HG03175 (cell line): ENCODE results near the gene MEF2D.

Experiments
- ATAC-seq: cut with Tn5 transposase; IDR thresholded peaks from one replicate; pipeline ENCODE4 v1.9.1; 2021; ENCODE audit warnings: mild to moderate bottlenecking, moderate library complexity; ENCODE audit not compliant: unreplicated experiment

MEF2D gene

GRCh38 chr1:156471496-156472490 lies 28.8 kb downstream of the MEF2D start:
- ATAC-seq, result no peak

DNA sequence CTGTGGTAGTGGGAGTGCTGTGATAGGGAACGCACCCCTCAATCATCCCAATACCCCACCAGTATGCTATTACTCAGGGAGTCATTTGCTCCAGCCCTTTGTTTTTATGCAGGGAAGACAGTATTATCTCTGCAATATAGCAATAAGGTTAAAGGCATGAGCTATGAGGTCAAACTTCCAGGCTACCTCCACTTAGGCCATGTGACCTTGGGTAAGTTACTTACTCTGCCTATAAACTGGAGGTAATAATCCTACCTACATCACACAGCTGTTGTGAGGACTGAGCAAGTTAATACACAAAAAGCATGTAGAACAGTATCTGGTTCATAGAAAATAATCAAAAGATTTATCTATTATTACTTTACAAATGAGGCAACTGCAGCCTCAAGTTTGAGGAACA lies 30.1 kb downstream of the MEF2D start:
- no peak for ATAC-seq

GRCh38 chr1:156468693-156469345 lies 31.8 kb downstream of the MEF2D start:
- ATAC-seq, result no peak

- no peak for ATAC-seq
These were observed 32.7 kb downstream of the MEF2D start for GRCh38 chr1:156467906-156468305.

- ATAC-seq, result no peak
These were observed 33.2 kb downstream of the MEF2D start for GRCh38 chr1:156467385-156467784.

DNA sequence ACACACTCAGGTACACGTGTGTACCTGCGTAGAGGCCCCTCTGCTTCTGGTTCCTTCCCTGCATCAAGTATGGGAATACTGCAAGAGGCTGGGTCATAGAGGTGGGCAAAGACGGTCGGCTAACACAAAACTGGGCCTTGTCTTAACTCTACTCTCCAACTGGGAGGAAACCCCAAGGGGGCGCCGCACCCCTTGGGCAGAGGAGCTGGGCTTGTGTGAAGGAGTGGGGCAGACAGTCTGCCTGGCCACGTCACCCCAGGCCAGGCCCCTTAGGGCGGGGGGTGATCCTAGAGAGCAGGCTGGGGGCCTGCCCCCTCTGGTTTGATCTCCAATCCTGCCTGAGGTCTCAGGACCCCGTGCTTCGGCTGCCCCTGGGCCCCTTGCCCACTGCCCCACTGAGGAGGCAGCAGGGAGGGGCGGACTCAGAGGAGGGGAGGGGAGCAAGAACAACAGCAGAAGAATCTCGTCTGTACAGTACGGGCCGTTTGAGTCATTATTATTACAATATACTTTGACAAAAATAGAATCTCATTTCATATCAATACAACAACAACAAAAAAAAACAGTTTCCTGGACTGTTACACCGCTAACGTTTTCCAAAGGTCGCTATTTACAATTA lies 34.7 kb downstream of the MEF2D start:
- no peak for ATAC-seq

- ATAC-seq, result no peak
These were observed 35.6 kb downstream of the MEF2D start for GRCh38 chr1:156464825-156465452.

DNA sequence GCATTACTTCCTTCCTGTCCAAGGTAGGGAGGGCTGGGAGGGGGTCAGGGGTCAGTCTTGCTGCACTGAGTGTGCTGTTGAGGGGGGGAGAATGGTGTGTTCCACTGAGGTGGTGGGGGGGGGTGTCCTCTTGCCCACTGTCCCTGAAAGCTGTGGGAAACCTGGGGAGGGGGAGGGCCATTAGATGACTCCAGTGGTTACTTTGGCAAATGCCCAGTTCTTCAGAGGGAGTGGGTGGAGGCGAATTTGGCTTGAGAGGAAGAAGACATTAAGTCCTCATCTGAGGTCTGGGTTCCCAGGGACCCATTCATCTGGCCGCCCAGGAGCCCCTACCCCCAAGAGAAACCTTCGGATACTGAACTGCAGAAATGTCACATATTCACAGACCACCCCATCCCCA lies 36.2 kb downstream of the MEF2D start:
- no peak for ATAC-seq

- ATAC-seq, result no peak
These were observed 36.7 kb downstream of the MEF2D start for GRCh38 chr1:156463874-156464273.

DNA sequence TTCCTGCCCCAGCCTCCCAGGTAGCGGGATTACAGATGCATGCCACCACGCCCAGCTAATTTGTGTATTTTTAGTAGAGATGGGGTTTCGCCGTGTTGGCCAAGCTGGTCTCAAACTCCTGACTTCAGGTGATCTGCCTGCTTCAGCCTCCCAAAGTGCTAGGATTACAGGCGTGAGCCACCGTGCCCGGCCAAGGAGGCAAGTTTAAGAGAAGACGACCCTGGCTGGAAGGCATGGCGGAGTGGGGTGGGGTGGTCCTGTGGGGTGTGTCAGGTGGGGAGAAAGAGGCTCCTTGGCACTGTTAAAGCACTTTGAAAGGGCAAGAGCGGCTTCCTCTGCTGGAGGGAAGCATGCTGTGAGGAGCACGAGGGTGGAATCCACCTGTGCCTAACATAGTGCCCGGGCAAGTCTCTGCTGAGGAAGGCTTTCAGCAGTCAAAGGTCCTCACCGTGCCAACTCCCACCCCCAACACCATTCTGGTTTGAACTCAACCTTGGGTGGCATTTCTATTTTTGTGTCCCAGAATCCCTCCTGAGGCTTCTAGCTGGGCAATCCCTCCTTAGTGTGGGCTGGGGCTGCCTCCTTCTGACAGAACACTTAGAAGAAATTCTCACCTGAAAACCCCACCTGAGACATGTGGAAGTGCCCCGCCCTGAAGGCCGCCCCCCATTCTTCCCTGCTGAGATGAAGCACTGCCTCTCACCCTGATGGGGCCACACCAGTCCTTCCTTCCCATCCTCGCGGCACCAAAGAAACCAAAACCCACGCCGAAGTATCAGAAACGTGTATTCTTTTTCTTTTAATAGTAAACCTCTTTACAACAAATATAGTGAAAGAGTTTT lies 37.4 kb downstream of the MEF2D start:
- no peak for ATAC-seq

GRCh38 chr1:156461781-156462647 lies 38.6 kb downstream of the MEF2D start:
- ATAC-seq, result no peak

DNA sequence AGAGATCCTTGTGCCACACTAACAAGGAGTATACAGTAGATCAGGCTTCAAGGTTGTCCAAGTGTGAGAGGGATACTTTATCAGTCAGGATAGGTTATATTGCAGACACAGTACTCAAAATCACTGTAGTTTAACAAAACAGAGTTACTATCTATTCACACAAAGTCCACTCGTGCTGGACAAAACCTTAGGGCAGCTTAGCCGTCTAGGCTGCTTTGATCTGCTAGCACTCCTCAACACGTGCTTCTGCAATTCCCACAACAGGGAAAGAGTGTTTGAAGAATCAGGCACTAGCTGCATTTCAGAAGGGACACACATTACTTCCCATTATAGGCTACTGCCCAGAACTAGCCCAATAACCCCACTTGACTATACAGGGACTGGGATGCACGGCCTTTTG lies 39.5 kb downstream of the MEF2D start:
- ATAC-seq, result no peak

GRCh38 chr1:156460525-156460924 lies 40.0 kb downstream of the MEF2D start:
- ATAC-seq, result no peak

DNA sequence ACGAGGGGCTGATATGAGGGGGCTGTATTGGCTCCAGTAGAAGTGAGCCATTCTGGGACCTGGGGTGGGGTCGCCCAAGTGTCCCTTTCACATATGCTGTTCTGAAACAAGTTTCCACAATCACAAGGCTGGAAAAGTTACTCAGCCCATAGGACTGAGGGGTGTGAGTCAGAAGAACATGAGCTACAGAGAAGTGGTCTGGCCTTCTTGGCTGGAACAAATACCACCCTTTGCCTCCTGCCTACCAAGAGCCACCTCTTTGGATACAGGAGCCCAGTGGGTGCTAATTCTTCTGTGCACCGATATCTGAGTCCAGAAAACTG lies 42.4 kb downstream of the MEF2D start:
- ATAC-seq, result no peak

DNA sequence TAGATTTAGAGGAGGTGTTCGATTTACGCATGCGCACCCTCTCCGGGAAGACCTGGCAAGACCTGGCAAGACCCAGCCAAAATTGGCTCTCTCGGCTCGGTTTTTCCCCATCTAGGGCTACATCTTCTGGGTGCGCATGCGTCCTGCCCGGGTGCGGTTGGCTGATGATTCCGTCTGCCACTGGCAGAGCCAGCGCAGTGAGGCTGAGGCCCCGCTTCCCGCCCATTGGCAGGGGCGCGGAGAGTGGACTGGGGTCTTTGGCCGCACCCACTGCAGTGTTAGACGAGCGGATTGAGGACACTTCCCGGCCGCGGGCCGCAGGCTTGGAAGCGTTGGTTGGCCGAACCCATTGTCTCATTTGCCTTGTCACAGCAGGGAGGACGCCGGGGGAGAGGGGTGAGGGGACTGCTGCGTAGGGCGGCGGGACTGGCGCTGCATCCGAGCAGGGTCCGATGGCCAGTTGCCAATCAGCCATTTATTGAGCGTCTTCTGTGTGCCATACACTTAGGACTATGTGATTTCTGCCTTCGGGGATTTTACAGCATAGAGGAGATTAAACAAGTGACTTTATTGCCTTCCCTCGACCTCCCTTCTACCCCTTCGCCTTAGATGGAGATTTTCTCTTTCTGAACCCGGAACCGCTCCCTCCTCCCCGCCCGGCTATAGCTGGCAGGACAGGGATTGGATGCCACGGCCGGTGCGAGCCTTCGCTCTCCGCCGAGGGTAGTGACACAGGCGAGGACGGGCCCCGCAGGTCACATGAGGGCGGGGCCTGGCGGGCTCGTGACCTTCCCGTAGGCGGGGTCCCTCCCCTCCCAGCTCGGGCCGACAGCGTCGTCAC lies 43.7 kb downstream of the MEF2D start:
- peak; percentile 81 for ATAC-seq

DNA sequence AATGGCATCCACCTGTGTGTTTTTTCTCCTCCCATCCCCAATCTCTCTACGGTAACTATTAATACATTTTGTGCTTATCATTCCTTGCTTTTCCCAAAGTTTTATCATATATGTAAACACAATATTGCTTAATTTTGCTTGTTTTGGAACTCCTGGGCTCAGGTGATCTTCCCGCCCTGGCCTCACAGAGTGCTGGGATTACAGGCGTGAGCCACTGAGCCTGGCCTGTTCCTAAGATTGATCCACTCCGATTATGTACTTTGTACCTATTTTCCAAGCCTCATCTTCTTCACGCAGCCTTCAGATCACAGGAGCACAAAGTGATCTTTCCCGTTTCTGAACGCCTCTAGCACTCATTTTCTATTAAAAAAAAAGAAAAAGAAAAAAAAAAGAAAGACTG lies 45.2 kb downstream of the MEF2D start:
- ATAC-seq, result no peak

- ATAC-seq, result no peak
These were observed 47.7 kb downstream of the MEF2D start for GRCh38 chr1:156452907-156453306.

DNA sequence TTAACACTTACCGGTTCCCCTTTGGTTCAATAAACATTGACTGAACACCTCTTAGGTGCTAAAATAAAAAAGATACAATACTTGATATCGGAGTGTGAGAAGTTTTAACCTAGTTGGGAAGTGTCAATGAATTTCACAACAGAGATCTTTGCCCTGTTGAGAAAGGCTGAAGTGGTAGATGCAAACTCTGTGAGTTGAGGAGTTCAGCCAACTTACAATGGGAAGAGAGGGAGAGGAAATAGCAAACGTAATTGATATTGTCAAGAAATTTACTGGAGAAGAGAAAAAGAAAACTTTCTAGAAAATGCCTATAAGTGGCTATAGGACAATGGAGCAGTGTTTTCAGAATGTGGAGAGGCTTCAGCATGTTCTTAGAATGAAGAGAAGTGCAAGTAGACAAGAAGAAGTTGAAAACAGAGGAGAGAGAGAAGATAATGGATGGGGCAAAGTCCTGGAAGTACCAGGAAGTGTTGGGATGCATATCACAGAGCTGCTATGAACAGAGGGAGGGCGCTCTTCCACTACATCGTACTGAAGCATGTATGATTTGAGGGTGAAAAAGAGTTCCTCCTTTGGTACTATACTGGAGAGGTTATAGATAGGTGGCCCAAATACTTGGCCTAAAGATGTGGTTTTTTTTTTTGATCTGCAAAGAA lies 48.9 kb downstream of the MEF2D start:
- ATAC-seq, result no peak
